Heart right ventricle (tissue), 16 donors: Measurements from ENCODE around the gene SLC2A10. TPM values are rescaled to one million over a fixed set of nuclear protein-coding genes. Genes with fewer than 3 reads are reported as not detected.

Source experiments
- ATAC-seq, 8 donors: fragments of 200-7000 bp; cut with Tn5 transposase; one replicate each; pipeline ENCODE4 v1.9.1; 2020; ENCODE audit warnings: mild to moderate bottlenecking in 8 of 8, moderate library complexity in 8 of 8, moderate number of reproducible peaks in 1 of 8
- DNase-seq, 2 donors: peaks; one replicate each; pipeline ENCODE4 v3.0.0-alpha.2; 2020
- H3K27ac ChIP-seq, 10 donors: fragments of 200-600 bp; sonication (generic) in 2 of 10; one replicate each; pipeline versions ENCODE4 v1.5.0 to v1.8.0; 2020 to 2022; ENCODE audit warnings: mild to moderate bottlenecking in 3 of 10
- H3K27me3 ChIP-seq, 7 donors: fragments of 200-600 bp; one replicate each; pipeline ENCODE4 v1.8.0; 2021 to 2022; ENCODE audit warnings: mild to moderate bottlenecking in 2 of 7
- H3K36me3 ChIP-seq, 9 donors: fragments of 200-600 bp; sonication (generic) in 1 of 9; one replicate each; pipeline versions ENCODE4 v1.5.0 to v1.8.0; 2020 to 2022; ENCODE audit warnings: mild to moderate bottlenecking in 2 of 9
- H3K4me1 ChIP-seq, 9 donors: fragments of 200-600 bp; sonication (generic) in 1 of 9; one replicate each; pipeline versions ENCODE4 v1.5.0 to v1.8.0; 2020 to 2022; ENCODE audit warnings: mild to moderate bottlenecking in 4 of 9
- H3K4me3 ChIP-seq, 10 donors: fragments of 200-600 bp; sonication (generic) in 2 of 10; one replicate each; pipeline versions ENCODE4 v1.5.0 to v1.8.0; 2020 to 2022; ENCODE audit warnings: mild to moderate bottlenecking in 7 of 10, moderate library complexity in 2 of 10
- H3K9me3 ChIP-seq, 11 donors: fragments of 200-600 bp in 10 of 11; sonication (generic) in 2 of 11; one replicate each; pipeline versions ENCODE4 v1.5.0 to v1.8.0; 2013 to 2022; ENCODE audit warnings: mild to moderate bottlenecking in 2 of 11, control low read depth in 1 of 11, moderate library complexity in 1 of 11
- CTCF ChIP-seq, 9 donors: fragments of 200-600 bp; sonication (generic) in 2 of 9; IDR thresholded peaks; one replicate each; pipeline versions ENCODE4 v1.5.0 to v1.8.0; 2021 to 2022; ENCODE audit warnings: antibody characterized with exemption in 9 of 9, mild to moderate bottlenecking in 5 of 9, moderate library complexity in 1 of 9
- WGBS, 2 donors: extraction: QIAGEN DNeasy Blood & Tissue Kit; methylation state at CpG; one replicate each; pipeline ENCODE4 v1.1.7; 2013; ENCODE audit warnings: inconsistent platforms in 1 of 2; 5-methylcytosine and 5-hydroxymethylcytosine counted together
- intact Hi-C, 10 donors: fragments of 100-400 bp; cut with DNase I; formaldehyde crosslinking; loops; one replicate each; pipeline versions ENCODE4 v1.11.1 to v1.14.2; 2022
- polyA plus RNA-seq, 2 donors: library from polyadenylated mRNA; stranded (reverse); fragments of 200-250 nt; gene quantifications; one replicate each; pipeline ENCODE4 v1.2.3, GENCODE V29; 2013
- total RNA-seq, 10 donors: library from RNA; stranded (reverse); fragmentation: NEBNext Ultra II Directional in 3 of 10; extraction: Animal tissue kit (Norgen Biotek cat#: 25700) in 3 of 10; gene quantifications; one replicate each; pipeline versions ENCODE4 v1.2.1 to v1.2.4, GENCODE V29; 2021 to 2023
- donor health status: Arrhythmogenic right ventricular cardiomyopathy.
- donor health status: ischemic (EF 13 %, LVEDD 7.1; RV severe dilation, severe dysfunction).
- donor health status: healthy with polysubstance abuse.
- donor health status: DM: no; HTN: yes; CAD: no.
- donor health status: DM: no; HTN: no; CAD: no.
- donor health status: ischemic (EF 25% LVEDD 6.9; RV normal size, moderate dysfunction).
- donor health status: ischemic (EF 25% LVEDD 5.7; RV mildly dilated, moderate dysfunction).
- donor health status: healthy.
- donor health status: DM: yes; HTN: yes; CAD: no.
- donor health status: Ischemic cardiomyopathy.
- donor health status: ischemic (EF 35%, LVEDD 5.7; RV mildly dilated, moderate dysfunction).
- donor health status: nonischemic (EF 11% LVEDD 7.7; RV severe dilation, severe dysfunction).
- donor health status: DM: yes; HTN: yes; CAD: no.
- donor health status: PGD.
- donor health status: ischemic (EF 29% LVEDD 5.4; RV normal size, mild dysfunction).
- donor health status: nonischemic (EF 23%, LVEDD 6.1; RV moderate dilation, normal function).

The SLC2A10 gene
- total and polyA plus RNA-seq, 12 donors = 1.1 to 5.2 (median 2.5) TPM

GRCh38 chr20:46784436-46785127, 75.1 kb downstream of the SLC2A10 start:
- intact Hi-C loops = no loop called here
- H3K4me3 ChIP-seq = no peak overlapping the region
- H3K4me1 ChIP-seq = no peaks in the 10 kb centered on the region
- WGBS, 2 donors = 65 to 76% methylated on average over 15 of the region's 15 CpGs
- DNase-seq (no peak), ATAC-seq (no peak)
- H3K9me3 ChIP-seq = no peaks in the 10 kb centered on the region
- H3K27ac ChIP-seq = no peak overlapping the region
- peaks cover 0 to 30% (median 12%) of the 10 kb centered on the region in 7 donors for H3K27me3 ChIP-seq
- no peak for TF ChIP-seq CTCF (IDR thresholded peaks at IDR 0.05)
- H3K36me3 ChIP-seq = no peaks in the 10 kb centered on the region

Other genes starting within 250 kb of the SLC2A10 start
- 1 to 10 TPM in 9 of 10 donors, under 1 TPM in 1; 0.70 to 3.0 (median 1.6) TPM for gene ZNF334, start 196.1 kb upstream of the SLC2A10 start, total RNA-seq
- 1 to 10 TPM in 1 of 2 donors, under 1 TPM in 1; 0.64 to 2.9 TPM for gene ZNF334, start 196.1 kb upstream of the SLC2A10 start, polyA plus RNA-seq
- not detected for gene OCSTAMP, start 159.0 kb upstream of the SLC2A10 start, total RNA-seq
- not detected for gene OCSTAMP, start 159.0 kb upstream of the SLC2A10 start, polyA plus RNA-seq
- gene SLC13A3, start 58.2 kb upstream of the SLC2A10 start, total RNA-seq = 1 to 10 TPM in 1 of 10 donors, under 1 TPM in 9; 0.13 to 1.2 (median 0.60) TPM
- under 1 TPM; 0.29 to 0.61 TPM for gene SLC13A3, start 58.2 kb upstream of the SLC2A10 start, polyA plus RNA-seq
- gene TP53RK, start 20.2 kb upstream of the SLC2A10 start, total RNA-seq = 1 to 10 TPM; 3.5 to 7.3 (median 6.4) TPM
- 1 to 10 TPM; 6.9 to 7.8 TPM for gene TP53RK, start 20.2 kb upstream of the SLC2A10 start, polyA plus RNA-seq
- gene EYA2, start 185.2 kb downstream of the SLC2A10 start, total RNA-seq = 1 to 10 TPM in 3 of 10 donors, under 1 TPM in 7; 0.26 to 1.9 (median 0.73) TPM
- under 1 TPM; 0.29 to 0.80 TPM for gene EYA2, start 185.2 kb downstream of the SLC2A10 start, polyA plus RNA-seq